HG02571 (cell line): Measurements from ENCODE around the gene FAM180B.
A peak's percentile ranks its signal among the peaks of the same experiment; 100 is the strongest.

ENCODE experiments used
- ATAC-seq: cut with Tn5 transposase; IDR thresholded peaks from one replicate; pipeline ENCODE4 v1.9.1; 2021; ENCODE audit warnings: mild to moderate bottlenecking, moderate library complexity; ENCODE audit not compliant: unreplicated experiment

The FAM180B gene

DNA sequence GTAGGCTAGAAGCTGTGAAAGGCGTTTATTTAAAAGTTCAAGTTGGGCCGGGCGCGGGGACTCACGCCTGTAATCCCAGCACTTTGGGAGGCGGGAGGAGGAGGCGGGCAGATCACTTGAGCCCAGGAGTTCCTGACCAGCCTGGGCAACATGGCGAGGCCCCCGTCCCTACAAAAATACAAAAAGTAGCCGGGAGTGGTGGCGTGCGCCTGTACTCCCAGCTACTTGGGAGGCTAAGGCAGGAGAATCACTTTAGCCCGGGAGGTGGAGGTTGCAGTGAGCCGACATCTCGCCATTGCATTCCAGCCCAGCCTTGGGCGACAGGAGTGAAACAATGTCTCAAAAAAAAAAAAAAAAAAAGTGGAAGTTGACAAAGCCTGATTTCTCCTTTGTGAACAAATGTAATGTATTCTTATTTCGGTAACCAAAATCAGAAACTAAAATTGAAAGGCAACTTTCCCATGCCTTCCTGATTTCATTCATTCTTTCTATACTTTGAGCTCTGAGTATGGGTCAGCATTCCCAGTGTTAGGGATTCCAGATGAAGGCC, 20.3 kb upstream of the FAM180B start:
- no peak for ATAC-seq

DNA sequence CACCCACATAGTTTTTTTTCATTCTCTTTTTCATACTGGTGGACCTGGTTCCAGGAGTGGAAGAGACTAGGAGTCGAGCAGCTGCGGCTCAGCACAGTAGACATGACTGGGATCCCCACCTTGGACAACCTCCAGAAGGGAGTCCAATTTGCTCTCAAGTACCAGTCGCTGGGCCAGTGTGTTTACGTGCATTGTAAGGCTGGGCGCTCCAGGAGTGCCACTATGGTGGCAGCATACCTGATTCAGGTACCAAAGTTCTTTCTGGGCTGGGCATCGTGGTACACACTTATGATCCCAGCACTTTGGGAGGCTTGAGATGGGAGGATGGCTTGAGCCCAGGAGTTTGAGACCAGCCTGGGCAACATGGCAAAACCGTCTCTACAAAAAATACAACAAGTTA, 16.8 kb upstream of the FAM180B start:
- no peak for ATAC-seq

DNA sequence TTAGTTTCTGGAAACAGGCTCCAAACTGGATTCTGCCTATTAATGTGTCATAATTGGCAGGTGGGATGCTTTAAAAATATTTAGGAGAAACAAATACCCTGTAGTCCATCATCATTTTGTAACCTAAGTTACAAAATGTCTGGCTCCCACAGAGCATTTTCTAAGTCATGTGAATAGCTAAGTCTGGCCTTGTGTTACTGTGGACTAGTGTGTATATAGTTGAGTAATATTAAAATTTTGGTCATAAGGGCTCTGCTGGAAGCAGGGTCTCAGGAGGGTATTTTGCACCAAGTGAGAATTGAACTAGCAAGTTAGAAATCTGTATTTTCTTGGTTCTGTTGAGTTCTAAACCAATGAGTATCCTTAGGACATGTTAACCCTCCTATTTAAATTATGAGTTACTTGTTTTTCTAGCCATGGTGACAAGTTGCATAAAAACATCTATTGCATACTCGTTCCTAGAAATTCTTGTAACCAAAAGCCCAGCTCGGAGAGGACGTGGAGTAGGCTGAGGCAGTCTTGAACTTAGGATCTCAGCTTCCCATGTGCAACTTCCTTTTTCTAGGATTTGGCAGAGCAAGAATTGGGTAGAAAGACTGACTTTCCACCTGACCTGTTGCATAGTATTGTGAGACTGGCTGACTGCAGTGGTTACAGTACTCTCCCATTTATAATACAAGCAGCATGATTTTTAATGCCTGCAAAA, 15.7 kb upstream of the FAM180B start:
- no peak for ATAC-seq

DNA sequence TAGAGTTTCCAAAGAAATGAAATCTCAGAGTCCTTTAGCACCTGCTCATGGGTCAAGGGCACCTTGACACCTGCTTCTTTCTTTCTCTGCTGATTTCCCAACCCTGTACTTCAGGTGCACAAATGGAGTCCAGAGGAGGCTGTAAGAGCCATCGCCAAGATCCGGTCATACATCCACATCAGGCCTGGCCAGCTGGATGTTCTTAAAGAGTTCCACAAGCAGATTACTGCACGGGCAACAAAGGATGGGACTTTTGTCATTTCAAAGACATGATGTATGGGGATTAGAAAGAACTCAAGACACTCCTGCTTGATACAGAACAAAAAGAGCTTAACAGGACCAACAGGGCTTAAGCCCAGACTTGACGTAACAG, 15.1 kb upstream of the FAM180B start:
- ATAC-seq: no peak

GRCh38 chr11:47571895-47572294, 14.6 kb upstream of the FAM180B start:
- no peak for ATAC-seq

DNA sequence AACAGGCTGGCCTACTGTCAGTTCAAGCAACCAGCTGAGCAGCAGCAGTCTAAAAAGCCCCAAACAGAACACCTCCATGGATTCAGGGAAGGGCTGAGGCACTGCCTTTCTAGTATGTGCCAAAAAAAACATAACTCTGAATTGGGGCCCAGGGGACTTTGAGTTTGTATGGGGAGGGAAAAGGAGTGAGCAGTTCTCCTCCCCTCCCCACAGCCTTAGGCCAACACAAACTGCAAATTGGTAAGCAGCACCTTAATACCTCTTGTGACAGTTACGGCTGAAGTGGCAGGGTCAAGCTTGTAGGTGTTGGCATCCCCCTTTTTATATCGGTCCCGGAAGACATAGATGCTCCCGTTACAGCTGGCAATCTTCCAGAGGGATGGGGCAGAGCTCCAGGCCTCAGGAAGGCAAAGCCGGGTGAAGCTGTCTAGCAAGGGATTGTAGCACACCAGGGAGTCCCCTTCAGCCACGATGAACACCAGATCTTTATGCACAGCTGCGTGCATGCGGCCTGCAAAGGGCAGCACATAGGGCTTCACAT, 13.7 kb upstream of the FAM180B start:
- ATAC-seq: no peak

DNA sequence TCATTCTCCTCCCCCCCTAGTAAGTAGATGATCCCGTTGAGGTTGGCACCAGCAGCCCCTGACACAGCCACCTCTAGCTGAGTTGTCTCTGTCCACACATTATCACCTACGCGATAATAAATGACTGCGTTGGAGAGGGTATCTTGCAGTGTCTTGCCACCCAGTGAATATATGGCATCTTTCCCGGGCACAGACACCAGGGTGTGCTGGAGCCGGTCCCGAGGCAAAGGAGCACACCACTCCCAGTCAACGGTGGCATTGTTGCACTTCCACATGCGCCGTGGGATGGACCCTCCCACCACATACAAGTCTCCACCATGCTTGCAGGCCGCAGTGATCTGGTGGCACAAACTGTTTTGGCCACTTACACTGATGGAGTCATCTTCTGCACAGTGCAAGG, 13.2 kb upstream of the FAM180B start:
- ATAC-seq: no peak

GRCh38 chr11:47577460-47578041, 8.9 kb upstream of the FAM180B start:
- ATAC-seq: no peak

DNA sequence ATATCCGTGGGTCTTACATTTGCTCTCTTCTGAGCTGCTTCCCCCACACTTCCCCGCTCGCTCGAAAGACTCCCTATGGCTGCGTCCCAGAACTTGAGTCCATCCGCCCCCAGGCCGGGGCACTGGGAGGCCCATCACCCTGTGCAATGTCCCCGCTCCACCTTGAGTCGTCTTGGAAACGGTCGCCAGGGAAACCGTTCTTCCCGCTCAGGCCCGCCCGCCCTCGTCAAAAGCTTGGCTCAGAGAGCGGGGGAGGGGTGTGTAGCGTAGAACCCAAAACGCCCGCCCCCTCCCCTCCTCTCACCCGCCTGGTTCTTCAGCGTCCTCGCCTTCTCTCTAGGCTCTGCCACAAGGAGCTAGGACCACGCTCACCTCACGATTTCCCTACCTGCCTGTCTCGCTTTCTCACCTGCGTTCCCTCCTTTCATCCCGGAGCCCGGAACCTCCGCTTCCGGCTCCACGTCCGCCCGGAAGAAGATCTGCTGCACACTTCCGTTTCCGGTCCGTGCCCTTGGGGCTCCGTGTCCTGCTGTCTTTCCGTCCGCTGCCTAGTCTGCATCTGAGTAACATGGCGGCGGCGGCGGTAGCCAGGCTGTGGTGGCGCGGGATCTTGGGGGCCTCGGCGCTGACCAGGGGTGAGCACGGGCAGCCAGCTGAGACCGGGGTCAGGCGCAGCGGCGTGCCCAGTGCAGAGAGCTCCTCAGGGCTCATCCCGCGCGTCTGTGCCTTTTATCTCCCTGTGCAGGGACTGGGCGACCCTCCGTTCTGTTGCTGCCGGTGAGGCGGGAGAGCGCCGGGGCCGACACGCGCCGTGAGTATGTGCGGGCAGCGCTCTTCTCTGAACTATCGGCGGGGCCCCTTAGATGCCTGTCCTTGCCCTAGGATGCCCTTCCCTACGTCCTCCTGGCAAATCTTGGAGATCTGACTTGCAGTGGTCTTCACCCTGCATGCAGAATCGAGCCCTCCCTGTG, 7.7 kb upstream of the FAM180B start, which contains the start of the genes KBTBD4 and NDUFS3:
Gene KBTBD4, minus strand, starts transcription at position 447 of the 971 bp plus-strand sequence. Its CDS starts 19 bp downstream, at position 428.
Gene NDUFS3, plus strand, starts transcription at position 551 of the 971 bp plus-strand sequence. Its CDS starts 18 bp downstream, at position 569.
- peak; percentile 86 for ATAC-seq

DNA sequence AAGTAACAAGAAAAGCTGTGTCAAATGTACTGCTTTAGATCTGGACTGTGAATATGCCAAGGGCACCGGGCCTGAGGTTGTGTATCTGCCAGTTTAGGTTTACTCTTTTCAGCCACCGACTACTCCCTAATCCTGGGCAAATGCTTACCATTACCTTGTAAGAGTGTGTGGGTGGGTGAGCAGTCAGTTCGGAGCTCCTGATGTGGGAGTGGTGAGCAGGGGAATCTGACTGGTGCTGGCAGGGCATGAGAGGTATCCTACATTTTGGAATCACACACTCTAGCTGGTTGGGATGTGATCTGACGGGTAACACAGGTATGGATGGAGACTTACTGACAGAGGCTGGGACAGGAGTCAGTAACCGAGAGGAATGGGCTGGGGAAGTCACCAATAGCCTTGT, 2.6 kb upstream of the FAM180B start:
- no peak for ATAC-seq

- ATAC-seq: no peak
These were observed 700 bp downstream of the FAM180B start for GRCh38 chr11:47587039-47587716.

- ATAC-seq: no peak
These were observed 1.3 kb downstream of the FAM180B start for GRCh38 chr11:47587723-47588326.

- no peak for ATAC-seq
These were observed 2.6 kb downstream of the FAM180B start for GRCh38 chr11:47589118-47589517.

DNA sequence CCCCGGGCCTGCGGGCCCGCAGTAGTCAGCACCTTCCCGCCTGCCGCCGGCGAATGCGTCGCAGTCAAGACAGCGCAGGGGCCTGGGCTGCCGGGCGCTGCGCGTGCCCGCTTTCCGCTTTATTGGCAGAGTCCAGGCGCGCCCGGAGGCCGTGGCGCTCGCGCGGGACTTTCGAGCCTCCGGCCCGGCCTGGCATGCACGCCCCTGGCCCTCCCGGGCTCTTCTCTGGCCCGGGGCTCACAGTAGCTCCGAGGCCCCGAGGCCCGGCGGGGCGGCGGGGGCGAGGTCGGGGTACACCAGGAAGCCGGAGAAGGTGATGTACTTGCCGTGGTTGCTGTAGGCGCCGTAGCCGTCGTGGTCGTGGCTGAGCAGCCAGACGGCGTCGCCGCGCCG, 3.1 kb downstream of the FAM180B start:
- ATAC-seq: no peak

- no peak for ATAC-seq
These were observed 3.7 kb downstream of the FAM180B start for GRCh38 chr11:47589977-47590861.

- no peak for ATAC-seq
These were observed 5.3 kb downstream of the FAM180B start for GRCh38 chr11:47591764-47592163.

DNA sequence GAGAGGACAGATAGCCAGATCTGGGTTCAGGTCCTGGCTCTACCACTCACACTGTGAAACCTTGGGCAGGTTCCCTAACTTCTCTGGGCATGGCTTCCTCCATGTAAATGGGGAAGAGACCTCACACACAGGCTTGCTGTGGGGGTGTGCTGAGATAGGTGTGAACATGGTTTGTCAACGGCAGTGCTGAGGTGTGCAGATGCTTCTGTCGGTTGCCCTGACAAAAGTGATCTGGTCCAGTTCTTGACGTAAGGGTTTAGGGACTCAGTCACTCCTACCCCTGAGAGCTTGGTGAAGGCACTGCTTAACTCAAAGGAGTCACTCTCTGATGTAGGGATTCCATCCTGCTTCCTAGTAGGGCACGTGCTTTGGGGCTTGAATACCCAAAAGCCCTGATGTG, 5.8 kb downstream of the FAM180B start:
- ATAC-seq: no peak

- no peak for ATAC-seq
These were observed 6.5 kb downstream of the FAM180B start for GRCh38 chr11:47592970-47593369.

DNA sequence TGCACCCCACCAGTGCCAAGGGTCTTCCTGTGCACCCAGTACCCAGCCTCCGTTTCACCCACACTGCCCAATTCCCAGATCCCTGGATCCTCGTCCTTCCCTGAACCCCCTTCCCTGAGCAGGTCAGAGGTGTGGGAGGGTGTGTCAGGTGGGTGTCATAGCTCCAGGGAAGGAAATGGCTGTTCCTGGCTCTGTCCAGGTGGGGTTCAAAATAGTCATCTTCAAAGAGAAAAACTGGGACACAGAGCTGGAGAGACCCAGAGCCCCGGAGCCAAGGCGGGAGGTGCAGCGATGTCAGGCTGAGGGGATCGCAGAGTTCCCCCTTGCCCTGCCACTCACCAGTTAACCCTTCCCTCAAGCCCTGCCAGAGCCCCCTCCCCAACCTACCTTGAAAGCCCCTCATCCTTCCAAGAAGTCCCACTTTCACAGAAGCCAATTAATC, 7.0 kb downstream of the FAM180B start:
- ATAC-seq: no peak
